ENCODE measurements around the gene ASGR2.
"Not testable (repeated sequence)": the region's sequence is repeated elsewhere in the genome, so short reads cannot be mapped to it uniquely, and the experiment has no call there.

The ASGR2 gene

DNA sequence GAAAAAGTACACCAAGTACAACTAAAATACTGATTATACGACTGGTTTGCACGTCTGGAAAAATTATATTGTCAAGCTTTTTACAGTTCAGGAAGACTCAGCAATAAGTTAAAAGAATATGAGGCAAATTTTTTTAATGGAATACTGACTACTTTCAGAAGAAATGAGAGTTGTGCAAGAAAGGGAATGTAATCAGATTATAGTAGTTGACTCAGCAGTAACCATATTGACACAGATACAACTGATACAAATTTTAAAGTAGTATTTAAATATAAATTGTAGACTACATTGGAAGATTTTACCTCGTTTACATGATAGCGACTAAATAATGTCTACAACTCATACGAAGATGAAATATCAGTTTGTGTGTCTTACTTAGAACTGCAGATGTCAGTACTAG lies 16.7 kb downstream of the ASGR2 start:
- peak; percentile 23 for FAIRE-seq

DNA sequence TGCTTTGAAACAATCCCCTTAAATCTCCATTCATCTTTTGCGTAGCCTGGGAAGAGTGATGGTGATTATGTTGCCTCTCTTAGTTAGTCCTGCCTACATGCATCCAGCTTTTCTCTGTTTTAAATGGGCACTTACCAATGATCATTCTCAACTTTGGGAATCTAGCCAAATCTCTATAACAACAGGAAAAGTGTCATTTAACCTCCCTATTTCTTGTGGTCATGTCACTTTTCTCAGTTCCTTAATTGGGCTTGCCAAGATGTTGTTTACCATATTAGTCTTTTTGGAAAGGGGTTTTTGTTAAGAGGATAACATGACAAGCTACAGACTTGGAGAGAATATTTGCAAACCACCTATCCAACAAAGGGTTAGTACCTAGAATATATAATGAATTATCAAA lies 19.0 kb downstream of the ASGR2 start:
- no peak for FAIRE-seq

DNA sequence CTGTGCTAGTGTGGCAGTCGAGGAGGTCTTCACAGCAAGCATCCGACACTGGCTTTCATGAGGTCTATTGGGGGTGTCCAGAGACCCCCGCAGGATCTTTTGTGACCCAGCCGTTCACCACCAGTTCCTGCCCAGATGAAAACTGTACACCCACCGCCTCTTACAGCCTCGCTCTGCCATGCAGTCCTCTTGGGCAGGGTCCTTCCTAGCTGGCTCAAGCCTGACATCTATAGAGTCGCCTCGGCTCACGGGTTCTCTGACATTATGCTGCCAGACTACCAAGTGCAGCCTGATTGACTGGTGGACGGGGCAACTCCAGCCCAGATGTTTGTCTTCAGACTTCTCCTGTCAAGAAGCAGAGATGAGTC lies 20.0 kb downstream of the ASGR2 start:
- no peak for FAIRE-seq

DNA sequence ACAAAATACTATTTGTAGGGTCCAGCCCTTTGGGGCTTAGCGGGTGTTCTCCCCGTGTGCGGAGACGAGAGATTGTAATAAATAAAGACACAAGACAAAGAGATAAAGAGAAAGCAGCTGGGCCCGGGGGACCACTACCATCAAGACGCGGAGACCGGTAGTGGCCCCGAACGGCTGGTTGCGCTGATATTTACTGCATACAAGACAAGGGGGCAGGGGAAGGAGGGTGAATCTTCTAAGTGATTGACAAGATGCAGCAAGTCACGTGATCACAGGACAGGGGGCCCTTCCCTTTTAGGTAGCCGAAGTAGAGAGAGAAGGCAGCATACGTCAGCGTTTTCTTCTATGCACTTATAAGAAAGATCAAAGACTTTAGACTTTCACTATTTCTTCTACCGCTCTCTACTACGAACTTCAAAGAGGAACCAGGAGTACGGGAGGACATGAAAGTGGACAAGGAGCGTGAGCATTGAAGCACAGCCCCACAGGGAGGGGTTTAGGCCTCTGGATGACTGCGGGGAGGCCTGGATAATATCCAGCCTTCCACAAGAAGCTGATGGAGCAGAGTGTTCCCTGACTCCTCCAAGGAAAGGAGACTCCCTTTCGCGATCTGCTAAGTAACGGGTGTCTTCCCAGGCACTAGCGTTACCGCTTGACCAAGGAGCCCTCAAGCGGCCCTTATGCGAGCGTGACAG lies 23.2 kb downstream of the ASGR2 start:
- FAIRE-seq = not testable (repeated sequence)

DNA sequence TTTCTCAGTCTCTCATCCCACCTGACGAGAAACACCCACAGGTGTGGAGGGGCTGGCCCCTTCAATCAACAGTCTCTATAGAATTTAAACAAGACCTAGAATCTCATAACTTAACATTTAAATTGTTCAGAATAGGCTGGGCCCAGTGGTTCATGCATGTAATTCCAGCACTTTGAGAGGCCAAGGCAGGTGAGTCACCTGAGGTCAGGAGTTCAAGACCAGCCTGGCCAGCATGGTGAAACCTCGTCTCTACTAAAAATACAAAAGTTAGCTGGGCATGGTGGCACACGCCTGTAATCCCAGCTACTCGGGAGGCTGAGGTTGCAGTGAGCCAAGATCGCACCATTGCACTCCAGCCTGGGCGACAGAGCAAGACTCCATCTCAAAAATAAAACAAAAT lies 25.1 kb downstream of the ASGR2 start:
- FAIRE-seq = not testable (repeated sequence)

DNA sequence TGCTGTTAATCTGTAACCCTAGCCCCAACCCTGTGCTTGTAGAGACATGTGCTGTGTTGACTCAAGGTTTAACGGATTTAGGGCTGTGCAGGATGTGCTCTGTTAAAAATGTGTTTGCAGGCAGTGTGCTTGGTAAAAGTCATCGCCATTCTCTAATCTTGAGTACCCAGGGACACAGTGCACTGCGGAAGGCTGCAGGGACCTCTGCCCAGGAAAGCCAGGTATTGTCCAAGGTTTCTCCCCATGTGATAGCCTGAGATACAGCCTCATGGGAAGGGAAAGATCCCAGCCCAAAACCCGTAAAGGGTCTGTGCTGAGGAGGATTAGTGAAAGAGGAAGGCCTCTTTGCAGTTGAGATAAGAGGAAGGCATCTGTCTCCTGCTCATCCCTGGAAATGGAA lies 26.2 kb downstream of the ASGR2 start:
- FAIRE-seq = not testable (repeated sequence)

DNA sequence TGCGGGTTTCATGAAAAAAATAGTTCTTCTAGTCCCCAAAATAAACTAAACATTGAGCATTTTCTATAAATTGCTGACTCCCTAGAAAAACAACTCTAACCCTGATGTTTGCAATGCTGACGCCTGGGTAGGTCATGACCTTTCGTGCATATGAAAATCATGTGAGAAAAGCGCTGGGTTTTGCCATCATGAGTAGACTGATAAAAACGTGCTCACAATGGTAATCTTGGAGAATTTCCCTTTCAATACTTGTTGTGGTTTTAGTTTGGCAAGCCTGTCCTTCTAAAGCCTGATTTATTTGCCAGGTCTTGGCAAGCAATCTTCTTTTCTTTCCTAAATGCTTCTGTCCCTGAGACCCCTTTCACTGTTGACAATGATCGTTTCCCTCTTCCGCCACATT lies 30.5 kb downstream of the ASGR2 start:
- FAIRE-seq = no peak

DNA sequence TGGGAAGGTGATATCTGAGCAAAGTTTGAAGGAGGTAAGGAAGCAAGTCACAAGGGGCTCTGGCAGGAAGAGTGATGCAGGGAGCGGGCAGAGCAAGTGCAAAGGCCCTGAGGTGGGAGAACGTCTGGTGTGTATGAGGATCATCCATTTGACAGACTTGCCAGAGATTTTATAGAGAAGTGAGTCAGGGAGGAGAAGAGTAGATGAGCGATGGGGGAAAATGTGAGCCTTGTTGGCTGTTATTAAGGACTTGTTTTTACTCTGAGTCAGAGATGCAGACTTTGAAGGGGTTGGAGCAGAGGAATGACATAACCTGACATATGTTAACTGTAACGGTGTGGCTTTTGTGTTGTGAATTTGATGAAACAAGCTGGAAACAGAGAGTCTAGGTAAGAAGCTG lies 31.0 kb downstream of the ASGR2 start:
- FAIRE-seq = no peak

DNA sequence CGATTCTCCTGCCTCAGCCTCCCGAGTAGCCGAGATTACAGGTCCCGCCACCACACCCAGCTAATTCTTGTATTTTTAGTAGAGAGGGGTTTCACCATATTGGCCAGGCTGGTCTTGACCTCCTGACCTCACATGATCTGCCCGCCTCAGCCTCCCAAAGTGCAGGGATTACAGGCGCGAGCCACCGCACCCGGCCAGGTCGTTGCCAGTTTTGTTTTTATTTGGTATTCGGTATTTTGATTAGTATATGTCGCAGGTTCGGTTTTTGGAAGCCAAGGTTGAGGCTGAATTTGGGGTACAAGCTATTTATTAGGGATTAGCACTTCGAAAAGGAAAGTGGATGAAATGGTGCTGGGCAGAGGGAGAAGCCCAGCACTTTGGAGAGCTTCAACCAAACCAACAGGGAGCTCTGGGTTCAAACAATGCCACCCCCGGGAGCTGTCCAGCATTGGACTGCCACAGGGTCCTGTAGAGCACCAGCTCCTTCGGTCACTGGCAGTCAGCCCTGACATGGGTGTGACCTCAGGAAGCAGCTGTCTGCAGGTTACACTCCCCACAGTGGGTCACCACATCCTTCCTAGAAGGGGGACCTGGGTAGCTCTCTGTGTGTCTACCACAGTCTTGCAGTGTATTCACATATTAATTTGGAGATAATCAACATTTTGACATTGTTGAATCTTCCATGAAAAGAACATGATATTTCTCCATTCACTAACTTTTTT lies 33.1 kb downstream of the ASGR2 start:
- no peak for FAIRE-seq

DNA sequence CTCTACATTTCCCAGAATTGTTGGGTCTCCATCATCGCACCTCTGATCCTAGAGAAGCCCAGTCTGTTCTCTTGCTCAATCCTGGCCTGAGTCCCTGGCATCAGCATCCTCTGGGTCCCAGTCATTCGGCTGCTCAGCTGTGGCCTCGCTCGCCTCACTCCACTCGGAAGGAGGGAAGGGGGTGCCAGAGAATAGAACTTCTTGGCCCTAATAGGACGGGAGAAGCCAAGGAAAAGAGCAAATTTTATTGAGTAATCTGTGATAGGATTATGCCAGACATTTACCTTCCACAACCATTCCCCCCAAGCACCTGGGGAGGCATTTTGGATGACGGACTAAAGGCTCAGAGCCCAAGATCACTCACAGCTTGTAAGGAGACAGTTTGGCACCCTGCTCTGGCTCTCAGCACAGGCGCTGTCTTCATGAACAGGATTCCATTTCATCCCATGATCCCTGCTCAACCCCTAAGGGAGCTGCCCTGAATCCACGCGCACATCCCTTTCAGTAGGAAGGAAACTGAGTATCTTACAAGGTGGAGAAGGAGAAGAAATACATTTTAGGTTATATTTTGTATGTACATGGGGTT lies 34.1 kb downstream of the ASGR2 start:
- FAIRE-seq = no peak

DNA sequence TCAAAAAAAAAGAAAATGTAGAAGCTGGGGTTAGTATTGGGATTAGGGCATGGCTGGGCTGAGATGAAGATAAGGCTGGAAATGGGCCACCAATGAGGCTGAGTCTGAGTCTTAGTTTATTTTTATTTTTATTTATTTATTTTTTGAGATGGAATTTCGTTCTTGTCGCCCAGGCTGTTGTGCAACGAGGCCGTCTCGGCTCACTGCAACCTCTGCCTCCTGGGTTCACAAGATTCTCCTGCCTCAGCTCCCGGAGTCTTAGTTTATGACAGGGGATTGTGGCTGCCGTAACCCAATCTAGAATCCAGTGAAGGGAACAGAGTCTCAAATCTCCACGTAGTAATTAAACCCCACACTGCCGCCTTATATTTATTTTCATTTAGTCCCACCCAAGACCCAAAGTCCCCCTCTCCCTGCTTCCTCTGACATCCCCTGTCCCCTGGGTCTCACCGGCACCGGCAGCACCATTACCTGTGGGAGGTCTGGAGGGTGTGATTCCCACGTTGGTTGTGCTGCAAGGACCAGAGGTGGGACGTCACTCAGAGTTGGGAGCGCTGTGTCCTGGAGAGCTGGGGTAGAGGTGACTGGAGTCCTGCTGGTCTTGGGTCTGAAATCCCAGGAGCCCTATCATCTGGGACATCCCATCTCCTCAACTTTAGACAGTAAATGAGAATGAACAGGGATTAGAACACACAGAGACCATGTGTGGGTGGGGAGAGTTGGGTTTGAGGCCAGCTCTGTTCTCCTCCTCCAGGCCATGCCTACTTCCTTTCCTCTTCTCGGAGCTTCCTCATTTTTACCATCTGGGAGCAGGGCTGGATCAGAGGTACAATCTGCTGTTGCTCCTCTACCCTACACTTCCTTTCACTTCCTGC lies 34.8 kb downstream of the ASGR2 start, which contains the start of gene CLEC10A:
Gene CLEC10A, minus strand, starts transcription at position 671 of the 875 bp plus-strand sequence. CDS start 1,439 bp downstream, outside the sequence.
- FAIRE-seq = no peak

DNA sequence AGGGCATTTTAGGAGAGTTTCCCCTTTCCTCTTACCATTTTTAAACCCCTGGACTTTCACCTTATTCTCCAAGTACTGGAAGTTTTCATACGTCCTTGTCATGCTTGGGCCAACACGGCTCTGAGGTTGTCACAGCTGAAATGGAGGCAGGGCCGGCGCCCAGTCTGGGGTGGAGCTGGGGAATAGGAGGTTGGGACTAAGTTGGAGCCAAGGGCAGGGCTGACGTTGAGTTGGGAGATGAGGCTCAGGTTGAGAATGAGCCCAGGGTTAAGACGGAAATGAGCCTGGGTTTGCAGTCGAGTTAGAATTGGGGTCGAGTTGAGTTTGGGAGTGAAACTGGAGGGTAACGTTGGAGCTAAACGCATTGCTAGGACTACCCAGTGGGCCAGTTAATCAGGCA lies 35.9 kb downstream of the ASGR2 start:
- no peak for FAIRE-seq

DNA sequence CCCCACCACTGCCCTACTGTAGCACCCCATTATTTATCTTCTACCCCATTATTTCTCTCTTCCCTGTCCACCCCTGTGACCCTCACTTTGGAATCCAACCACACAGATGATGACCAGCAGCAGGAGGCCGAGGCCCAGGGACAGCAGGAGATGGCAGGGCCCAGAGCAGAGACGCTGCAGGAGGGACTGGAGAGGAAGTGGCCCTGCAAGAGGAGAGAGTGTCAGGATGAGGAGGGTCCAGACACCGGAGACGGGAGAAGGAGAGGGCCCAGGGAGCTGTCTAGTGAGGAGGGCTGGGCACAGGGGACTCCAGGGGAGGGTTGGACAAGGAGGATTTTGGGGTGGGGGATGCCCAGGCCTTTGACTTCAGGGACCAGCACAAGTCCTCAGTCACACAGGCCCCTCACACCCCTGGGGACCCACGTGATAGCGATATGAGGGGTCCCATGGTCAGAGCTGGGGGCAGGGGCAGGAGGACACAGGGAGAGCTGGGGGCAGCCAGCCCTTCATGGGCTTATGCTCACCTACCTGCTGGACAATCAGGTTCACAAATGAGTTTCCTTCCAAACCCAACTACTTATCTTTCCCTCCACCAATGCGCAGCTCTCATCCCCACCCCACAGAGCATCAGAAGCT lies 36.6 kb downstream of the ASGR2 start:
- FAIRE-seq = no peak

DNA sequence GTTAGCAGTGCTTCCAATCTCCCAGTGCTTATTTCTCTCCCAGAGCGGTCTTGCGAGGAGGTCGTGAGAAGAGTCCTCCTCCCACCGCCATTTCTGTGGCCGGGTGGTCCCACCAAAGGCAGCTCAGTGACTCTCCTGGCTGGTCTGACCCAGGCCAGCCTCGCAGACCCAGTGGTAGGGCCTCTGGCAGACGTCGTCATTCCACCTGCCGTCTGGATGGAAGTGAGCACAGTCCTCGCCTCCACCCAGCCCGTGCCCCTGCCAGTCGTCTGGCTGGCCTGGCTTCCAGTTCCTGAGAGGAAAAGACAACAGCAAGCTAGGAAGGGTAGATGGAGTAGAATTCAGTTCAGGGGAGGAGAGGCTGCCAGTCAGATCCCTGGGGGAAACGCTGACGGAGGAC lies 39.7 kb downstream of the ASGR2 start:
- FAIRE-seq = no peak

DNA sequence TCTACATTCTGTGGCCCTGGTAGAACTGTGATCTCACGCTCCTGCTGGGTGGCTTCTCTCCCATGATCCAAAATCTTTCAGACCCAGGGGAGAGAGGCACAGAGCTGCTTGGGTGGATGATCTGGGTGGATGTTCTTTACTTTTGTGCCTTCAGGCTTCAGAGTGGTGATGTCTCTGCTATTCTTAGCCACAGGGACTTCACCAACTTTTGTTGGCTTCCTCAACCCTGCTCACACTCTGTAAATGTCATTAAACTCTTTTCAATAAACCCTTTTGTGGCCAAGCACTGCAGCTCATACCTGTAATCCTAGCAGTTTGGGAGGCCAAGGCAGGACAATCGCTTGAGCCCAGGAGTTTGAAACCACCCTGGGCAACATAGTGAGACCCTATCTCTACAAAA lies 42.2 kb downstream of the ASGR2 start:
- FAIRE-seq = no peak

DNA sequence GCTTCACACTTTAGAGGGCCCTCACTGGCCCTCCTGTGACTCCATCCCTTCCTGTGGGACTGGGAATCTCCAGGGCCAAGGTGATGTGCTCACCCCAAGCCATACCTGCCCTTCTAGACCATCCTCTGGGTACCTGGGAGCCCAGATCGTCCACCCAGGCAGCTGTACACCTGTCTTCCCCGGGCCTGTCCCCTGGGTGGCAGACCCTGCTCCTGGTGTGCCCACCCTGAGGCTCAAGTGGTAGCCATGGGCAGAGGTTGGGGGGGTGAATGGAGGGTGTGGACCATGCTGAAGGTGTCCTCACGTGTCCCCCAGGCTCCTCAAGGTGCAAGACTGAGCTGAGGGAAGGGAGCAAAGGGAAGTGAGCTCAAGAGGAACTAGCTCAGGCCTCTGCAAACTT lies 43.9 kb downstream of the ASGR2 start:
- no peak for FAIRE-seq

DNA sequence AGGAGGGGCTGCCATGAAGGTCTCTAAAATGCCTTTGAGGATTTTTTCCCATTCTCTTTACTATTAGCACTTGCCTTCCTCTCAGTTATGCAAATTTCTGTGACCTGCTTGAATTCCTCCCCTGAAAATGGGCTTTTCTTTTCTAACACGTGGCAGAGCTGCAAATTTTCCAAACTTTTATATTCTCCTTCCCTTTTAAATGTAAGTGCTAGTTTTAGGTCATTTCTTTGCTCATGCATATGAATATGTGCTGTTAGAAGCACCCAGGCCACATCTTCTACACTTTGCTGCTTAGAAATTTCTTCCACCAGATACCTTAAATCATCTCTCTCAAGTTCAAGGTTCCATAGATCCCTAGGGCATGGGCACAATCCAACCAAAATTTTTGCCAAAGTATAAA lies 46.4 kb downstream of the ASGR2 start:
- no peak for FAIRE-seq

DNA sequence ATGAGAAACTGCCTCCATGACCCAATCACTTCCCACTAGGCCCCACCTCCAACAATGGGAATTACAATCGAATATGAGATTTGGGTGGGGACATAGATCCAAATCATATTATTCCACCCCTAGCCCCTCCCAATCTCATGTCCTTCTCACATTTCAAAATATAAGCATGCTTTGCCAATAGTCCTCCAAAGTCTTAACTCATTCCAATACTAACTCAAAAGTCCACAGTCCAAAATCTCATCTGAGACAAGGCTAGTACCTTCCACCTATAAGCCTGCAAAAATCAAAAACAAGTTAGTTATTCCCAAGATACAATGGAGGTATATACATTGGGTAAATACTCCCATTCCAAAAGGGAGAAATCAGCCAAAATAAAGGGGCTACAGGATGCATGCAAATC lies 47.4 kb downstream of the ASGR2 start:
- FAIRE-seq = no peak

DNA sequence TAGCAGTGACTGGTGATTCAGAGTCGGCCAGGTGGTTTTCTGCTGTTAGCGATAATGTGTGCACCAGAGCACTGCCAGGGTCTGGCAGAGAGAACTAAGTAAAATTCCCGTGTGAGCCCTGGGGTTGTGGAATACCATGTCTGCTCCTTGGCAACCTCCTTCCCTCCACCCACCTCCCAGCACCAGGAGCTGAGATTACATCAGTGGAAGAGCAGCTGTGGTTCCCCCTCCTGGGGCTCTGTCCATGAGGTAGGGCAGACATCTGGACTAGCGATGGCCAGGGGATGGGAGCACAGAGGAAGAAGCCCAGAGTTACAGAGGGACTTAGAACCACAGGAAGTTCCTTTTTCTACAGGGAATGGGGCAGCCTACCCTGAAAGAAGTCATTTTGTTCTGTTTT lies 50.4 kb downstream of the ASGR2 start:
- FAIRE-seq = no peak

DNA sequence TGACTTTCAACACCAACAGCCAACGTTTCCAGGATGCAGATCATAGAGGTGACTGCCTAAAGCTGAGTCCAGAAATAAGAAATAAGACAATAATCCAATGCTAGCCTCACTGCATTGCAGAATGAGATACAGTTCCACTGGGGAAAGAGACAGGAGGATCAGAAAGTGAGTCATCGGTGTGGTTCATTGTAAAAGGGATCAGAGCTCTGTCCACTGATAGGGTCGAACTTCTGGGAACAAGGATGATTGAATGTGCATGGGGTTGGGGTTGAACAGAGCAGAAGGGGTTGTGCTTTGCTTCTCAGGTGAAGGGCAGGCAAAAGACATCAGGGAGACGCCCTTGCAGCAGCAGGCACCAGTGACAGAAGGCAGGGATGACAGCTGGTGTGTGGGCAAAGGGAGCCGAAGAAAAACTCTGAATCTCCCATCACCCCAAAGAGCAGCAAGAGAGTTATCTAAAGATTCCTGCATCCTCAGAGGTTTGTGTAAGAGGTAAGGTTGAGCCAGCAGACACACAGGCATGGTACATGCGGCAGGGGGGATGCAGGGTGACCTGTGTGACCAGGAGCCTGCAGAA lies 51.0 kb downstream of the ASGR2 start:
- FAIRE-seq = no peak

DNA sequence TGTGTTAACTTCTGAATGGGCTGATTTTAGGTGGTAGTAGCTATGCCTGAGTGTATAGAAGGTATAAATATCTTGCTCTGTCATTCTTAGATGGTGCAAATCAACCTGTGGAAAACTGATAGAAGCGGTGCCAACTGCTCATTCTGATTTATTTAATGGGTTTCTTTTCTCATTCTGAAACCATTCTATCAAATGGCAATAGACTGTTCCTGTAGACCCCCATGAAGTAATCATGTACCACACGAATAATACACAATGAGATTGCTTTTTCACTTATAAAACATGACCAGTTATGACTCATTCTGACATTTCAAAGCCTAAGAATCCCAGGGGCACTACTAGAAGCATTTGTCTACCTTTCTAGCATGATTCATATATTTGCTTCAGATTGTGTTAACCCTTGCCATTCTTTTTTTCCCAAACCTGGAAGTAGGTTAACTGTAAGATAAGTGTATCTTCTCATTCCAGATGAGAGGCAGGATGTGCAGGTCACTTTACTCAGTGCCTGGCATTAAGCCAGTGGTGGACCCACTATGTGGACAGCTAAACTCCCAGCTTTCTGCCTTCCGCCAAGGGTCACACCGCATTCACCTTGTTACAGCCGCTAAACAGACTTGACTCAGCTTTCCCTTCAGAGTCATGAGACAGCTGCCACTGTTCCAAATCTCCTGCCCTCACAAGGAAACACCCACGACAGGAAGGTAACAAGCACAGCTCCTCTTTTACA lies 54.3 kb downstream of the ASGR2 start:
- FAIRE-seq = no peak

All from G401.6 (cell line).